ENCODE data around the gene KLRG1.
A peak's percentile ranks its signal among the peaks of the same experiment; 100 is the strongest.

Gene KLRG1

GRCh38 chr12:8989413-8989812 lies at the start of gene KLRG1:
KLRG1 (plus strand) TSS chr12:8989546; CDS start chr12:8989636, 90 bp downstream.
- ChIA-PET POLR2A (ENCODE audit: low non-redundant PET) (no interaction called here), CTCF (no interaction called here)
- no peak for TF ChIP-seq CTCF (conservative IDR thresholded peaks at IDR 0.05; ENCODE audit: low read depth)
- no peak within 1 kb of the TSS for H3K27ac ChIP-seq
- no peak for DNase-seq (ENCODE audit: low spot score)

GRCh38 chr12:8941691-8942478 lies 47.5 kb upstream of the KLRG1 start:
- no peak for TF ChIP-seq CTCF (conservative IDR thresholded peaks at IDR 0.05; ENCODE audit: low read depth)
- no peak for DNase-seq (ENCODE audit: low spot score)
- H3K27ac ChIP-seq, result no peak overlapping the region
- CTCF ChIA-PET, result no interaction called here
- POLR2A ChIA-PET (ENCODE audit: low non-redundant PET), result no interaction called here

GRCh38 chr12:8943565-8944186 lies 45.7 kb upstream of the KLRG1 start:
- TF ChIP-seq CTCF (conservative IDR thresholded peaks at IDR 0.05; ENCODE audit: low read depth), result no peak
- DNase-seq (ENCODE audit: low spot score), result no peak
- POLR2A ChIA-PET (ENCODE audit: low non-redundant PET), result no interaction called here
- CTCF ChIA-PET, result no interaction called here
- no peak overlapping the region for H3K27ac ChIP-seq

GRCh38 chr12:8946733-8947132 lies 42.6 kb upstream of the KLRG1 start:
- no peak for DNase-seq (ENCODE audit: low spot score)
- TF ChIP-seq CTCF (conservative IDR thresholded peaks at IDR 0.05; ENCODE audit: low read depth), result no peak
- POLR2A ChIA-PET (ENCODE audit: low non-redundant PET), result no interaction called here
- H3K27ac ChIP-seq, result no peak overlapping the region
- CTCF ChIA-PET, result no interaction called here

- no peak for DNase-seq (ENCODE audit: low spot score)
- POLR2A ChIA-PET (ENCODE audit: low non-redundant PET), result no interaction called here
- CTCF ChIA-PET, result no interaction called here
- H3K27ac ChIP-seq, result no peak overlapping the region
- TF ChIP-seq CTCF (conservative IDR thresholded peaks at IDR 0.05; ENCODE audit: low read depth), result no peak
Measured at GRCh38 chr12:8947737-8948136, 41.6 kb upstream of the KLRG1 start.

GRCh38 chr12:8948701-8949341 lies 40.5 kb upstream of the KLRG1 start:
- DNase-seq (ENCODE audit: low spot score), result peak; percentile 20
- no peak for TF ChIP-seq CTCF (conservative IDR thresholded peaks at IDR 0.05; ENCODE audit: low read depth)
- H3K27ac ChIP-seq, result peak overlapping the region; percentile 90
- CTCF ChIA-PET, result no interaction called here
- POLR2A ChIA-PET (ENCODE audit: low non-redundant PET), result interaction anchor here (1.0 kb wide), 1 partner anchor 10 kb away, joined by 3 read pairs; no protein-coding TSS in a partner anchor

Data from RWPE1 (cell line).